Measurements from ENCODE around the gene MINDY1. TPM values are rescaled to one million over a fixed set of nuclear protein-coding genes. Genes with fewer than 3 reads are reported as not detected.

MINDY1 gene
- total RNA-seq, 1 donor from 2014 or later, result 11.2 TPM

DNA sequence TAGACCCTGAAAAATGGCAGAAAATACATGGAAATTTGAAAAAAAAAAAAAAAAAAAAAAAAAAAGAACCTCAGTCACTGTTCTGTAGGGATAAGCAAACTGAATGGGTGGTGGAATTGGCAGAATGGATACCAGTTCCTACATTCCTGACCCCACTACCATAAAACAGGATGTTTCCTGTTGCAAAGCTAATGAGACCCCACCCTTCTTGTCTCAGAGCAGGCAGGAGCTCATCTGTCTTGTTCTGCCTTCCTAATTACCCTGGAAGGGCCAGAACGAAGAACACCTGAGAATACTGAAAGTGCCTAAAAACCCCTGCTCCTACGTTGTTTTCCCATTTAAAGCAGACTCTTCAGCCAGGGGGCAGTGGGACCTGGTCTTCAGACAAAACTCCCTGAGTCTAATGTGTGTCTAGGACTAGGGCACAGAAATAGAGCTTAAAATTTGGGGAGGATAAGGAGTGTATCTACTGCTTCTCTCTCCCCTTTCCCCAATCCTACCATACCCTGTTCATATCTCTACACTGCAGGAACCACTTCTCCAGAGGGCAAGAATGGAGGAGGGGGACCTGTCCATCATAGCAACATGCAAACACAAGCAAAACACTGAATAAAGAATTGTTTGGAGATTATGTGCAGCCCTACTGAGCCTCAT, 44.8 kb upstream of the MINDY1 start:
- DNase-seq (ENCODE audit: low spot score), result no peak
- H3K4me1 Mint-ChIP-seq (ENCODE audit: unreplicated experiment), result peaks cover 17% of the 10 kb centered on the region
- peaks cover 24% of the 10 kb centered on the region for H3K36me3 Mint-ChIP-seq (ENCODE audit: low read depth, unreplicated experiment)
- H3K27ac Mint-ChIP-seq (ENCODE audit: unreplicated experiment), result peak overlapping the region; percentile 58
- H3K4me3 Mint-ChIP-seq (ENCODE audit: unreplicated experiment), result peak overlapping the region; percentile 11
- TF ChIP-seq, protein P1, sequence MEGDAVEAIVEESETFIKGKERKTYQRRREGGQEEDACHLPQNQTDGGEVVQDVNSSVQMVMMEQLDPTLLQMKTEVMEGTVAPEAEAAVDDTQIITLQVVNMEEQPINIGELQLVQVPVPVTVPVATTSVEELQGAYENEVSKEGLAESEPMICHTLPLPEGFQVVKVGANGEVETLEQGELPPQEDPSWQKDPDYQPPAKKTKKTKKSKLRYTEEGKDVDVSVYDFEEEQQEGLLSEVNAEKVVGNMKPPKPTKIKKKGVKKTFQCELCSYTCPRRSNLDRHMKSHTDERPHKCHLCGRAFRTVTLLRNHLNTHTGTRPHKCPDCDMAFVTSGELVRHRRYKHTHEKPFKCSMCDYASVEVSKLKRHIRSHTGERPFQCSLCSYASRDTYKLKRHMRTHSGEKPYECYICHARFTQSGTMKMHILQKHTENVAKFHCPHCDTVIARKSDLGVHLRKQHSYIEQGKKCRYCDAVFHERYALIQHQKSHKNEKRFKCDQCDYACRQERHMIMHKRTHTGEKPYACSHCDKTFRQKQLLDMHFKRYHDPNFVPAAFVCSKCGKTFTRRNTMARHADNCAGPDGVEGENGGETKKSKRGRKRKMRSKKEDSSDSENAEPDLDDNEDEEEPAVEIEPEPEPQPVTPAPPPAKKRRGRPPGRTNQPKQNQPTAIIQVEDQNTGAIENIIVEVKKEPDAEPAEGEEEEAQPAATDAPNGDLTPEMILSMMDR (IDR thresholded peaks at IDR 0.05; ENCODE audit: unreplicated experiment), result no peak
- H3K9me3 Mint-ChIP-seq (ENCODE audit: unreplicated experiment), result no peaks in the 10 kb centered on the region
- peaks cover 2% of the 10 kb centered on the region for H3K27me3 Mint-ChIP-seq (ENCODE audit: unreplicated experiment)

DNA sequence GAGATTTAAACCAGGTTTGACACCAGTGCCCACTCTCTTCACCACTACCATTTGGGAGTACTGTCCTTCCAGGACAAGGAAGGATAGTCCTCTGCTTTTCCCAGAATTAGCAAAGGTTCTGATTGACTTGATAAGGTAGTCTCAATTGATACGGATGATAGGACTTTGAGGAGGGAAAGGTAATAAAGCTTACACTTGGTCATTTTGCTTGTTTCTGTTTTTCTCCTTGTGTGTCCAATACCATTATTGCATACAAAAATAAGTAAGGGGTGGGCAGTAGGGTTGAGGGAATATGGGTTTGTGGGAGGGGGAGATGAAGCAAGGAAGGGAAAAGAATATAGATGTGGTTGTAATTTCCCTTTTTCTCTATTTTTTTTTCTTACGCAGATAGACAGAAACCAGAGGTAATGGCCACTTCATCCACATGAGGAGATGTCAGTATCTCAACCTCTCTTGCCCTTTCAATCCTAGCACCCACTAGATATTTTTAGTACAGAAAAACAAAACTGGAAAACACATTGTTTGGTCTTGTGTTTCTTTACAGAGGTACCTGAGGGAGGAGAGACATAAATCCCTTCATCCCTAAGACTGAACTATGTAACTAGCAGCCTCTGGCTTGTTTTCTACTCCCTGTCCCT, 43.5 kb upstream of the MINDY1 start:
- TF ChIP-seq, protein P1 (IDR thresholded peaks at IDR 0.05; ENCODE audit: unreplicated experiment), result no peak
- Mint-ChIP-seq H3K27ac (ENCODE audit: unreplicated experiment) (peak overlapping the region; percentile 64), H3K27me3 (ENCODE audit: unreplicated experiment) (peaks cover 2% of the 10 kb centered on the region), H3K9me3 (ENCODE audit: unreplicated experiment) (no peaks in the 10 kb centered on the region), H3K4me3 (ENCODE audit: unreplicated experiment) (no peak overlapping the region), H3K36me3 (ENCODE audit: low read depth, unreplicated experiment) (peaks cover 20% of the 10 kb centered on the region), H3K4me1 (ENCODE audit: unreplicated experiment) (peaks cover 4% of the 10 kb centered on the region)
- no peak for DNase-seq (ENCODE audit: low spot score)

DNA sequence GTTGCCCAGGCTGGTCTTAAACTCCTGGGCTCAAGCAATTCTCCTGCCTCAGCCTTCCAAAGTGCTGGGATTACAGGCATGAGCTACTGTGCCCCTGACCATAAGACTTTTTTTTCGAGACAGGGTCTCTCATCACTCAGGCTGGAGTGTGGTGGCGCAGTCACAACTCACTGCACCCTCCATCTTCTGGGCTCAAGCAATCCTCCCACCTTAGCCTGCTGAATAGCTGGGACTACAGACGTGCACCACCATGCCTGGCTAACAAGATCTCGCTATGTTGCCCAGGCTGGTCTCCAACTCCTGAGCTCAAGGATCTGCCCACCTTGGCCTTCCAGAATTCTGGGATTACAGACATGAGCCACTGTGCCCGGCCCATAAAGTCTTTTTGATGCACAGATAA, 42.8 kb upstream of the MINDY1 start:
- Mint-ChIP-seq H3K27ac (ENCODE audit: unreplicated experiment) (peak overlapping the region; percentile 42), H3K36me3 (ENCODE audit: low read depth, unreplicated experiment) (peaks cover 13% of the 10 kb centered on the region), H3K9me3 (ENCODE audit: unreplicated experiment) (no peaks in the 10 kb centered on the region), H3K27me3 (ENCODE audit: unreplicated experiment) (peaks cover 4% of the 10 kb centered on the region), H3K4me3 (ENCODE audit: unreplicated experiment) (no peak overlapping the region), H3K4me1 (ENCODE audit: unreplicated experiment) (no peaks in the 10 kb centered on the region)
- DNase-seq (ENCODE audit: low spot score), result no peak
- TF ChIP-seq, protein P1 (IDR thresholded peaks at IDR 0.05; ENCODE audit: unreplicated experiment), result no peak

DNA sequence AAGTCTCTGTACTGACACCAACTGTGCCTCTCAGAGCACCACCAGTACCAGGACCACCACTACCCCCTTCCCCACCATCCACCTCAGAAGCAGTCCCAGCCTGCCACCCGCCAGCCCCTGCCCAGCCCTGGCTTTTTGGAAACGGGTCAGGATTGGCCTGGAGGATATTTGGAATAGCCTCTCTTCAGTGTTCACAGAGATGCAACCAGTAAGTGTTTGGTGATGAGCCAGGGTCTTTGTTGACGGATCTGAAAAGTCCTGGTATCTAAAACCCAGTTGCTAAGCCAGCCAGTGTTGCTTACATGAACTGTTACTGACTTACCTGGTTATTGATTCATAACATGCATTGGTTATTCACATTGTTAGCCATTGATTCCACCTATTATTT, 41.9 kb upstream of the MINDY1 start:
- peak overlapping the region; percentile 93 for H3K4me3 Mint-ChIP-seq (ENCODE audit: unreplicated experiment)
- DNase-seq (ENCODE audit: low spot score), result no peak
- no peaks in the 10 kb centered on the region for H3K4me1 Mint-ChIP-seq (ENCODE audit: unreplicated experiment)
- H3K27ac Mint-ChIP-seq (ENCODE audit: unreplicated experiment), result no peak overlapping the region
- TF ChIP-seq, protein P1 (IDR thresholded peaks at IDR 0.05; ENCODE audit: unreplicated experiment), result no peak
- H3K9me3 Mint-ChIP-seq (ENCODE audit: unreplicated experiment), result no peaks in the 10 kb centered on the region
- peaks cover 8% of the 10 kb centered on the region for H3K36me3 Mint-ChIP-seq (ENCODE audit: low read depth, unreplicated experiment)
- H3K27me3 Mint-ChIP-seq (ENCODE audit: unreplicated experiment), result peaks cover 4% of the 10 kb centered on the region

Data from endothelial cell (in vitro differentiated cells).